Measurements from ENCODE around the gene TRIB2. TPM values are rescaled to one million over a fixed set of nuclear protein-coding genes. Genes with fewer than 3 reads are reported as not detected.

TRIB2 gene
- total RNA-seq, 1 donor from 2014 or later = 68.8 TPM

DNA sequence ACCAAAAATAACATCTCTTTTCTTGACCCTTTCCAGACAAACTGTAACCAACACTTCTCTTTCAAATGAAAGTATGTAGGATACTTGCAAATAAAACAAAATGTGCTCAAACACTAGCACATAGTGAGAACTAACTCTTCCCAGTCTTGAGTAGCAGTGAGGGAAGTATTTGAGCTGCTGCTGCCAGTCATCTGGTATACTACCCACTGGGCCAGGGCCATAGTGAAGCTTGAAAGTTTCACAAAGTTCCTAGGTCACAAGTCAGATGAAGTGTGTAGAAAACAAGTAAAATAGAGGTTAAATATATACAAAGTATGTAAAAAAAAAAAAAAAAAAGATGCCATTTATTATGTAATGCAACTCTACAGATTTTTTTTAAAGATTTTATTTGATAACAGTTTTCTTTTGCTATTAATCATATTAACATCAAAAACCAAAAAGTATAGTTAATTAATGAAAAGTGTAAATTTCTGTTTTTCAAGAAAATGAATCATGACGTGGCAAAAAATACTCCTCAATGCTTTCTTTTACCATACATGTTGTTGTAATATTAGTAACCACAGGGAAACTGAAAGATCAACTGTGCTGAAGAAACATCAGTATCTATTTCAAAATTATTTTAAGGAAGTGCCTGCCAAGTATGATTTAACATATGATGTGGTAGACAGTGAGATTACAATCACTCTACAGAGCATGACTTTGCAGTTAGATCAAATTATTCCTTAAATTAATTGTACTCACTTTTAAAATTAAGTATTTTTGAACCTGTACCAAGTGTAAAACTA, 21.6 kb upstream of the TRIB2 start:
- no peak overlapping the region for H3K4me3 ChIP-seq
- peaks cover 14% of the 10 kb centered on the region for H3K9me3 ChIP-seq (ENCODE audit: low read depth)
- no peak overlapping the region for H3K27ac ChIP-seq
- H3K27me3 ChIP-seq = no peaks in the 10 kb centered on the region
- H3K36me3 ChIP-seq = no peaks in the 10 kb centered on the region
- H3F3A ChIP-seq (ENCODE audit: low read depth) = no peaks in the 10 kb centered on the region
- TF ChIP-seq EZH2 (IDR thresholded peaks at IDR 0.05) (no peak), EZH2phosphoT487 (IDR thresholded peaks at IDR 0.05) (no peak)
- TF ChIP-seq, protein P1, sequence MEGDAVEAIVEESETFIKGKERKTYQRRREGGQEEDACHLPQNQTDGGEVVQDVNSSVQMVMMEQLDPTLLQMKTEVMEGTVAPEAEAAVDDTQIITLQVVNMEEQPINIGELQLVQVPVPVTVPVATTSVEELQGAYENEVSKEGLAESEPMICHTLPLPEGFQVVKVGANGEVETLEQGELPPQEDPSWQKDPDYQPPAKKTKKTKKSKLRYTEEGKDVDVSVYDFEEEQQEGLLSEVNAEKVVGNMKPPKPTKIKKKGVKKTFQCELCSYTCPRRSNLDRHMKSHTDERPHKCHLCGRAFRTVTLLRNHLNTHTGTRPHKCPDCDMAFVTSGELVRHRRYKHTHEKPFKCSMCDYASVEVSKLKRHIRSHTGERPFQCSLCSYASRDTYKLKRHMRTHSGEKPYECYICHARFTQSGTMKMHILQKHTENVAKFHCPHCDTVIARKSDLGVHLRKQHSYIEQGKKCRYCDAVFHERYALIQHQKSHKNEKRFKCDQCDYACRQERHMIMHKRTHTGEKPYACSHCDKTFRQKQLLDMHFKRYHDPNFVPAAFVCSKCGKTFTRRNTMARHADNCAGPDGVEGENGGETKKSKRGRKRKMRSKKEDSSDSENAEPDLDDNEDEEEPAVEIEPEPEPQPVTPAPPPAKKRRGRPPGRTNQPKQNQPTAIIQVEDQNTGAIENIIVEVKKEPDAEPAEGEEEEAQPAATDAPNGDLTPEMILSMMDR (IDR thresholded peaks at IDR 0.05) = no peak
- no peaks in the 10 kb centered on the region for H3K36me3 Mint-ChIP-seq
- no peak overlapping the region for H3K4me2 ChIP-seq
- no peaks in the 10 kb centered on the region for H3K4me1 ChIP-seq
- H3K9ac ChIP-seq = no peak overlapping the region
- peaks cover 34% of the 10 kb centered on the region for H3K9me3 Mint-ChIP-seq
- H3K27me3 Mint-ChIP-seq (ENCODE audit: insufficient read depth, low read depth) = peaks cover 5% of the 10 kb centered on the region
- H2AFZ ChIP-seq (replicated peaks) = no peak overlapping the region
- H4K20me1 ChIP-seq (ENCODE audit: low read depth) = no peaks in the 10 kb centered on the region
- H3K4me3 Mint-ChIP-seq = no peak overlapping the region
- no peaks in the 10 kb centered on the region for H3K79me2 ChIP-seq (ENCODE audit: low read depth)
- no peak for DNase-seq (ENCODE audit: low spot score)
- H3K27ac Mint-ChIP-seq = no peak overlapping the region
- no peaks in the 10 kb centered on the region for H3K4me1 Mint-ChIP-seq

DNA sequence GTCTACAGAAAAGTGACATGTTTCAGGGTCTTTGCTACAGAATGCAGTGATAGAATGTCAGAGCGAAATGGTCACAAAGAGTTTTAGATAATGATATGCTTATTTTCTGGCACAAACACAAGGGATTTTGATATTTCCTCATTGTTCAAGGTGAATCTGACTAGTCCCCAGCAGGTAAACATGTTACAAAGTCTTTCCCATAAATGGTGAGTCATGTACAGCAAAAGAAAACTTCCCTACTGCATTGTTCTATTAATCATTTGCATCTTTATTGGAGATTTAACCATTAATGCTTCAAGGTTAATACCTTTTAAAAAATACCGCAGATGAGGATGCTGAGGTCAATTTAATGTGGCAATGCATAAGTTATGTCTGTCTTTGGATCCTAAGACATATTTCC, 19.1 kb upstream of the TRIB2 start:
- Histone ChIP-seq H3K27ac (no peak overlapping the region), H3K9ac (no peak overlapping the region), H4K20me1 (ENCODE audit: low read depth) (no peaks in the 10 kb centered on the region), H3K79me2 (ENCODE audit: low read depth) (no peaks in the 10 kb centered on the region), H3K4me3 (no peak overlapping the region), H3F3A (ENCODE audit: low read depth) (no peaks in the 10 kb centered on the region), H3K4me1 (no peaks in the 10 kb centered on the region), H3K9me3 (ENCODE audit: low read depth) (peaks cover 9% of the 10 kb centered on the region), H3K4me2 (no peak overlapping the region), H3K36me3 (no peaks in the 10 kb centered on the region), H3K27me3 (no peaks in the 10 kb centered on the region), H2AFZ (replicated peaks) (no peak overlapping the region)
- DNase-seq (ENCODE audit: low spot score) = no peak
- Mint-ChIP-seq H3K27ac (no peak overlapping the region), H3K4me1 (peaks cover 9% of the 10 kb centered on the region), H3K9me3 (peaks cover 17% of the 10 kb centered on the region), H3K36me3 (no peaks in the 10 kb centered on the region), H3K27me3 (ENCODE audit: insufficient read depth, low read depth) (peaks cover 8% of the 10 kb centered on the region), H3K4me3 (no peak overlapping the region)
- TF ChIP-seq EZH2phosphoT487 (IDR thresholded peaks at IDR 0.05) (no peak), EZH2 (IDR thresholded peaks at IDR 0.05) (no peak)
- TF ChIP-seq, protein P1 (IDR thresholded peaks at IDR 0.05) = no peak

DNA sequence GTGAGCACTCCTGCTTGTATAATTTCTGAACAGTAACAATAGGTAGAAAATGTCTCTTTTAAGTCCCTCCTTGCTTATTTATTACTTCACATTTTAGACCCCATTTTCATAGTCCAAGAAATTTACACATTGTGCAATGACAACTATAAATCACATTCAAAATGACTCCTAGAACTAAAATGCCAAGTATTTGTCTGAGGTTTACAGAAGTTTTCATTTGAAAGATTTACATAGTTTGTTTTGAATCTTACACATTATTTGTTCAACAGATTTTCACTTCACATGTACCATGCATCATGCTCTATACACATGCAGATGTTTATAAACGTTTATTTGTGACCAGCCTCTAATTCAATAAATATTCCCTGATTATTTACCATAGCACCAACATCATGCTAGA, 15.7 kb upstream of the TRIB2 start:
- H3K4me1 ChIP-seq = no peaks in the 10 kb centered on the region
- no peak overlapping the region for H3K9ac ChIP-seq
- Mint-ChIP-seq H3K4me1 (peaks cover 23% of the 10 kb centered on the region), H3K36me3 (no peaks in the 10 kb centered on the region), H3K4me3 (no peak overlapping the region), H3K27me3 (ENCODE audit: insufficient read depth, low read depth) (peaks cover 10% of the 10 kb centered on the region), H3K27ac (no peak overlapping the region), H3K9me3 (peaks cover 1% of the 10 kb centered on the region)
- H3K4me2 ChIP-seq = no peak overlapping the region
- no peaks in the 10 kb centered on the region for H3F3A ChIP-seq (ENCODE audit: low read depth)
- DNase-seq (ENCODE audit: low spot score) = no peak
- no peaks in the 10 kb centered on the region for H3K79me2 ChIP-seq (ENCODE audit: low read depth)
- H2AFZ ChIP-seq (replicated peaks) = no peak overlapping the region
- peaks cover 7% of the 10 kb centered on the region for H3K9me3 ChIP-seq (ENCODE audit: low read depth)
- H4K20me1 ChIP-seq (ENCODE audit: low read depth) = no peaks in the 10 kb centered on the region
- H3K4me3 ChIP-seq = no peak overlapping the region
- H3K36me3 ChIP-seq = no peaks in the 10 kb centered on the region
- H3K27me3 ChIP-seq = no peaks in the 10 kb centered on the region
- H3K27ac ChIP-seq = no peak overlapping the region
- no peak for TF ChIP-seq EZH2phosphoT487 (IDR thresholded peaks at IDR 0.05)
- TF ChIP-seq, protein P1 (IDR thresholded peaks at IDR 0.05) = no peak
- no peak for TF ChIP-seq EZH2 (IDR thresholded peaks at IDR 0.05)
